Measurements from ENCODE around the gene CRELD1.

GRCh38 chr3:9955611-9956352 lies 22.1 kb downstream of the CRELD1 start:
- no peak for TF ChIP-seq GATA2 (IDR thresholded peaks at IDR 0.05; ENCODE audit: low read depth, low read length)
- TF ChIP-seq GATA3 (IDR thresholded peaks at IDR 0.05; ENCODE audit: low read depth, low read length) = no peak
